A549 (cell line): ENCODE measurements around the gene RABL3.
"Not testable (repeated sequence)": the region's sequence is repeated elsewhere in the genome, so short reads cannot be mapped to it uniquely, and the experiment has no call there.

ENCODE experiments used
- CTCF ChIP-seq: fragments of >200 bp; sonication (Bioruptor Twin); formaldehyde crosslinking; IDR thresholded peaks from 3 replicates; pipeline ENCODE4 v1.5.1; 2016
- EP300 ChIP-seq, 2 experiments: fragments of >200 bp; sonication (Bioruptor Twin); formaldehyde crosslinking; IDR thresholded peaks; 2 replicates in 1 of 2; 3 replicates in 1 of 2; pipeline ENCODE4 v1.6.1; 2016 to 2017
- JUN ChIP-seq, 2 experiments: fragments of >200 bp; sonication (Bioruptor Twin); formaldehyde crosslinking; IDR thresholded peaks; 2 replicates in 1 of 2; 3 replicates in 1 of 2; pipeline ENCODE4 v1.6.1; 2016 to 2017
- MAFK ChIP-seq: fragments of 450-650 bp; IDR thresholded peaks from 2 replicates; pipeline ENCODE4 v1.6.1; 2014; ENCODE audit not compliant: partially characterized antibody
- RFX5 ChIP-seq: fragments of 450-650 bp; IDR thresholded peaks from 2 replicates; pipeline ENCODE4 v1.7.1; 2014; ENCODE audit warnings: antibody characterized with exemption, mild to moderate bottlenecking, moderate library complexity
- TP53 ChIP-seq: fragments of 250-450 bp; sonication (Bioruptor Pico); IDR thresholded peaks from 2 replicates; pipeline ENCODE4 v1.5.0; 2021; ENCODE audit warnings: mild to moderate bottlenecking, moderate library complexity
- USF2 ChIP-seq: fragments of 450-650 bp; IDR thresholded peaks from 2 replicates; pipeline ENCODE4 v1.6.1; 2014; ENCODE audit warnings: antibody characterized with exemption

- TF ChIP-seq CTCF; MAFK; USF2; TP53; JUN (IDR thresholded peaks at IDR 0.05); EP300 (IDR thresholded peaks at IDR 0.05); RFX5: not testable (repeated sequence)
These were observed 103.5 kb downstream of the RABL3 start for GRCh38 chr3:120638820-120639219.
